ENCODE results near the gene RAB6A.
"Not testable (repeated sequence)": the region's sequence is repeated elsewhere in the genome, so short reads cannot be mapped to it uniquely, and the experiment has no call there.

RAB6A gene

GRCh38 chr11:73748300-73748699 lies 12.6 kb downstream of the RAB6A start:
- DNase-seq (ENCODE audit: low spot score): no peak
- no peak for TF ChIP-seq CTCF (conservative IDR thresholded peaks at IDR 0.05; ENCODE audit: low read depth)
- ChIA-PET CTCF (interaction anchor here (0.7 kb wide), 1 partner anchor 200 kb away, joined by 3 read pairs; no protein-coding TSS in a partner anchor), POLR2A (ENCODE audit: low non-redundant PET) (no interaction called here)
- no peak overlapping the region for H3K27ac ChIP-seq

- TF ChIP-seq CTCF (conservative IDR thresholded peaks at IDR 0.05; ENCODE audit: low read depth): no peak
- no peak for DNase-seq (ENCODE audit: low spot score)
- CTCF ChIA-PET: interaction anchor here (0.7 kb wide), 2 partner anchors 19 to 199 kb away, joined by 3 to 6 read pairs; no protein-coding TSS in a partner anchor
- POLR2A ChIA-PET (ENCODE audit: low non-redundant PET): no interaction called here
- no peak overlapping the region for H3K27ac ChIP-seq
Observed at GRCh38 chr11:73747762-73748161, 13.1 kb downstream of the RAB6A start.

GRCh38 chr11:73746701-73747100 lies 14.2 kb downstream of the RAB6A start:
- no peak for TF ChIP-seq CTCF (conservative IDR thresholded peaks at IDR 0.05; ENCODE audit: low read depth)
- no peak for DNase-seq (ENCODE audit: low spot score)
- H3K27ac ChIP-seq: no peak overlapping the region
- ChIA-PET CTCF (interaction anchor here (0.6 kb wide), 1 partner anchor 185 kb away, joined by 3 read pairs; no protein-coding TSS in a partner anchor), POLR2A (ENCODE audit: low non-redundant PET) (no interaction called here)

GRCh38 chr11:73743045-73743444 lies 17.8 kb downstream of the RAB6A start:
- H3K27ac ChIP-seq: no peak overlapping the region
- POLR2A ChIA-PET (ENCODE audit: low non-redundant PET): no interaction called here
- DNase-seq (ENCODE audit: low spot score): no peak
- no peak for TF ChIP-seq CTCF (conservative IDR thresholded peaks at IDR 0.05; ENCODE audit: low read depth)
- CTCF ChIA-PET: no interaction called here

- H3K27ac ChIP-seq; CTCF ChIA-PET; POLR2A ChIA-PET (ENCODE audit: low non-redundant PET); DNase-seq (ENCODE audit: low spot score): not testable (repeated sequence)
Observed at GRCh38 chr11:73735959-73736358, 24.9 kb downstream of the RAB6A start.

GRCh38 chr11:73734993-73735392 lies 25.9 kb downstream of the RAB6A start:
- CTCF ChIA-PET: no interaction called here
- POLR2A ChIA-PET (ENCODE audit: low non-redundant PET): no interaction called here

GRCh38 chr11:73734011-73734410 lies 26.9 kb downstream of the RAB6A start:
- H3K27ac ChIP-seq; CTCF ChIA-PET; DNase-seq (ENCODE audit: low spot score); POLR2A ChIA-PET (ENCODE audit: low non-redundant PET): not testable (repeated sequence)

More at GRCh38 chr11:73734993-73735392, 25.9 kb downstream of the RAB6A start:
- no peak for DNase-seq (ENCODE audit: low spot score)
- H3K27ac ChIP-seq: no peak overlapping the region
- TF ChIP-seq CTCF (conservative IDR thresholded peaks at IDR 0.05; ENCODE audit: low read depth): no peak

- CTCF ChIA-PET; POLR2A ChIA-PET (ENCODE audit: low non-redundant PET); H3K27ac ChIP-seq; DNase-seq (ENCODE audit: low spot score): not testable (repeated sequence)
Observed at GRCh38 chr11:73732936-73733335, 27.9 kb downstream of the RAB6A start.

All from RWPE1 (cell line).